HL-60/S4 treated with phorbol 12-myristate 13-acetate at 8.2 ng/mL for 4 days and 3 days (cell line): ENCODE data around the gene RAB6D.
"Not testable (repeated sequence)": the region's sequence is repeated elsewhere in the genome, so short reads cannot be mapped to it uniquely, and the experiment has no call there.

ENCODE experiments used
- in situ Hi-C: fragments of 300-500 bp; cut with MboI; formaldehyde crosslinking; loops from 2 replicates; pipeline ENCODE4 v1.15.0; 2022; ENCODE audit warnings: low sequenced_read_pairs

The RAB6D gene

DNA sequence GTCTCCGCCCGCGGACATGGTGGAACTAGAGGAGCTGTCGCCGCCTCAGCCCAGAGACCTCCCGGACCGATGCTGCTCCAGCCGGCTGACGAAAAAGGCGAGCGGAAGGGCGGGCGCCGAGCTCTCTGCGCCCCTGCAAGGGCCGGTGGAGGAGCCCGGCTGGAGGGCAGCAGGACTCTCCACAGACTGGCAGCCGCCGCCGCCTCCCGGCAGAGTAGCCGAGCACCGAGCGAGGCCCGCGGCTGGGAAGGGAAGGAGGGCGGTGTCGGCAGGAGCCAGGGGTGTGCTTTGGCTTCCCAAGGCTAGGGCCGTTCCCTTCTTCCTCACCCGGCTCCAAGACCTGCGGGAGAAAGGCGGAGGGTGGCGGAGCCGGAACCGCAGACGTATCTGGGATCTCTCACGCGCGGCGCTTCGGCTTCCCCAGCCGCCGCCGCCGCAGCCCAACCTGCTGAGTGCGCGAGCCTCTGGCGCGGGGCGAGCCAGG is at the start of gene RAB6D:
RAB6D (minus strand) TSS at position 466 of the 484 bp plus-strand sequence; CDS start at position 18, 448 bp downstream.
- in situ Hi-C loops = not testable (repeated sequence)

- in situ Hi-C loops = no loop called here
These were observed 49.3 kb upstream of the RAB6D start for GRCh38 chr2:131413148-131413747.

GRCh38 chr2:131410173-131410572 is 46.2 kb upstream of the RAB6D start:
- in situ Hi-C loops = no loop called here

- in situ Hi-C loops = no loop called here
These were observed 44.8 kb upstream of the RAB6D start for GRCh38 chr2:131408778-131409177.

GRCh38 chr2:131408207-131408606 is 44.2 kb upstream of the RAB6D start:
- in situ Hi-C loops = no loop called here

DNA sequence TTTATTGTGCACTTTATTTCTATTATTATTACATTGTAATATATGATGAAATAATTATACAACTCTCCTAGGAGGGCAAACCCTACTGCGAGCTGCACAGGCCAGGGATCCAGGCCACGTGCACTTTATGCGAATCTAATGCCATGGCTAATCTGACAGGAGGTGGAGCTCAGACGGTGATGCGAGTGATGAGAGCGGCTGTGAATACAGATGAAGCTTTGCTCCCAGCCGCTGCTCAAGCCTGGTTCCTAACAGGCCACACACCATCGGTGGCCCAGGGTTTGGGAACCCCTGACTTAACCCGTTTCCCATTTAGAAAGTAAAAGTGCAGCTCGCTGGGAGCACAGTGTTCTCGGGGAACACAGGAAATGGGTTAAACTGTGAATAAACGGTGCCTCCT is 40.8 kb upstream of the RAB6D start:
- in situ Hi-C loops = no loop called here

- in situ Hi-C loops = no loop called here
These were observed 38.5 kb upstream of the RAB6D start for GRCh38 chr2:131402320-131403039.

GRCh38 chr2:131400849-131401248 is 36.9 kb upstream of the RAB6D start:
- in situ Hi-C loops = no loop called here

- in situ Hi-C loops = not testable (repeated sequence)
These were observed 36.5 kb upstream of the RAB6D start for GRCh38 chr2:131400441-131400840.

- in situ Hi-C loops = not testable (repeated sequence)
These were observed 32.2 kb upstream of the RAB6D start for GRCh38 chr2:131396209-131396608.

- in situ Hi-C loops = not testable (repeated sequence)
These were observed 31.2 kb upstream of the RAB6D start for GRCh38 chr2:131395024-131395645.

DNA sequence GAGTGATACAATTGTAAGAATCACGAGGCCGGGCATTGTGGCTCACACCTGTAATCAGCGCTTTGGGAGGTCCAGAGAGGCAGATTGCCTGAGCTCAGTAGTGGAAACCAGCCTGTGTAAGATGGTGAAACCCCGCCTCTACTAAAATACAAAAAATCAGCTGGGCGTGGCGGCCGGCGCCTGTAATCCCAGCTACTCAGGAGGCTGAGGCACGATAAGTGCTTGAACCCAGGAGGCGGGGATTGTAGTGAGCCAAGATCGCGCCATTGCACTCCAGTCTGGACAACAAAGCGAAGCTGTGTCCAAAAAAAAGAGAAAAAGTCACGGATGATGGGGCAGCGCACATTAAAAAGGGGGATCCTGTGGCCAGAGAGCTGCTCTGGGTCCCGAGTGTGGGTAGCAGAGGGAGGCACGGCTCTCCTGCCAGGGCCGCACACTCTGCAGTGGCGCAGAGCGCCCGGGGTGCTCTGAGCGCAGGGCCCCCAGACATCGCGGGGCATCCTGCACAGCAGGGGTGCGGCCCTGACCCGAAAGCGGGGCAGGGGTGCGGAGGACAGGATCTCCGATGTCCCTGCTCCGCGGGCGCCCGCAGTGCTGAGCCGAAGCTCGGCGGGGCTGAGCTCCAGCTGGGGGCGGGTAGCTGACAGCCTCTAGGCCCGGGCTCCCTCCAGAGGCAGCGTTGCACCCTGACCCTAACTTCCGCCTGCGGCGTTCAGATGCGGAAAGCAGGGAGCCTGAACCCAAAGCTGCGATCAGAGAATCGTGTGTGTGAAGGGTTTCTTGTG is 30.4 kb upstream of the RAB6D start:
- in situ Hi-C loops = no loop called here

GRCh38 chr2:131391953-131392352 is 28.0 kb upstream of the RAB6D start:
- in situ Hi-C loops = not testable (repeated sequence)

GRCh38 chr2:131391471-131391870 is 27.5 kb upstream of the RAB6D start:
- in situ Hi-C loops = not testable (repeated sequence)

GRCh38 chr2:131390495-131391130 is 26.6 kb upstream of the RAB6D start:
- in situ Hi-C loops = not testable (repeated sequence)

DNA sequence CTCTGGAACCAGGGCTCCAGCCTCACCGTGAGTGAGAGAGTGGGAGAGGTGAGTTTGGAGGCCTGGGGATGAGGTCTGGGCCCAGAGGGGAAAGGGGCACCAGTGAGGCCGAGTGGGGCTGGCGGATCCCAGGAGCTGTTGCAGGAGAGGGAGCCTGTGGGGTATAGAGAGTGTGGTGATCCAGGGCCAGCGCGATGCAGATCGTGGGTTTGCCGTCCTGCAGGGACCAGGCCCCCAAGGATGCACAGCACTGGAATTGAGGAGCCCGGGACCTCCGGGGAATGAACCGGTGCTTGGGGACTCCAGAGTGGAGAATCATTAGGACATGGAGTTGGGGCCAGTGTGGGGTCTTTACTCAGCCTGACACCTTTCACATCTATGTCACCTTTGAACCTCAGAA is 25.7 kb upstream of the RAB6D start:
- in situ Hi-C loops = no loop called here

GRCh38 chr2:131388834-131389233 is 24.9 kb upstream of the RAB6D start:
- in situ Hi-C loops = not testable (repeated sequence)

GRCh38 chr2:131373111-131373510 is 9.1 kb upstream of the RAB6D start:
- in situ Hi-C loops = not testable (repeated sequence)

DNA sequence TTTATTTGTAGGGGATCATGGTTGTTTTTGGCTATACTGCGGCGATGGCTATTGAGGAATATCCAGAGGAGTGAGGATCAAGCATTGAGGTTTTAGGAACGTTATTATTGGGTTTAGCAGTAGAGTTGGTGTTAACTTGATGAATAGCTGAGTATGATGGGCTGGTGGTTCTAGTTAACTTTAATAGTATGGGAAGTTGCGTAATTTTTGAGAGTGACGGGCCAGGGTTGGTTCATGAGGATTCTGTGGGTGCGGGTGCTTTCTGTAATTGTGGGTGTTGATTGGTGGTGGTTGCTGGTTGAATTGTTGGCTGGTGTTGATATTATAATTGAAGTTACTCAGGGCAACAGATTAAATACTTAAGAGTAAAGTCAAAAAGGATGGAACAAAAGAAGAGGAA is 6.0 kb upstream of the RAB6D start:
- in situ Hi-C loops = no loop called here

DNA sequence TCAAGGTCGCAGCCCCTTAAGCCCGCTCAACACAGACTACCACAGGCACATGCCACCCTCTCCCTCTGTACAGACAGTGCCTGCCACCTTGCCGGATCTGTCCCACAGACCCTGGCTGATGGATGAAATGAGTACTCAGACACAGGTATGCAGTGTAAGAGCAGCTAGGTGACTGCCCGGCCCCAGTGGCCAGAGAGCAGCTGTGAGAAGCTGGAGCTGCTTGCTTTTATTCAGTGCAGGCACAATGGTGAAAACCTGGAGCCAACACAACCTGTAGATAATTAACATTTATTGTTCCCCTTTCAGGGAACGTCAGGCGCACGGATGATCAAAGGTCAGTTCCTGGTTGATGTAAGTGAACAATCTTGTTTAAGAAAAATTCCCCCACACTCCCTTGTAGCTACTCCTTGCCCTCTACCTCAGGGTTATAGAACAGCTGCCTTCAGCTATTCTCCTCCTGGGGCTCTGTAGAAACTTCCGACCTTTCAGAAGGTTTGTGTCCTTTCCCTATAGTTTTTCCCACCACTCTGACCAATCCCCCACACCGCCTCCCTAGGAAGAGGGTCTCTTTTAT is 4.6 kb upstream of the RAB6D start:
- in situ Hi-C loops = not testable (repeated sequence)
